GM21576 (cell line): ENCODE results near the gene OTX2.

ENCODE experiments used
- ATAC-seq: cut with Tn5 transposase; IDR thresholded peaks from one replicate; pipeline ENCODE4 v1.9.1; 2021; ENCODE audit warnings: mild to moderate bottlenecking, moderate library complexity; ENCODE audit not compliant: unreplicated experiment

The OTX2 gene

DNA sequence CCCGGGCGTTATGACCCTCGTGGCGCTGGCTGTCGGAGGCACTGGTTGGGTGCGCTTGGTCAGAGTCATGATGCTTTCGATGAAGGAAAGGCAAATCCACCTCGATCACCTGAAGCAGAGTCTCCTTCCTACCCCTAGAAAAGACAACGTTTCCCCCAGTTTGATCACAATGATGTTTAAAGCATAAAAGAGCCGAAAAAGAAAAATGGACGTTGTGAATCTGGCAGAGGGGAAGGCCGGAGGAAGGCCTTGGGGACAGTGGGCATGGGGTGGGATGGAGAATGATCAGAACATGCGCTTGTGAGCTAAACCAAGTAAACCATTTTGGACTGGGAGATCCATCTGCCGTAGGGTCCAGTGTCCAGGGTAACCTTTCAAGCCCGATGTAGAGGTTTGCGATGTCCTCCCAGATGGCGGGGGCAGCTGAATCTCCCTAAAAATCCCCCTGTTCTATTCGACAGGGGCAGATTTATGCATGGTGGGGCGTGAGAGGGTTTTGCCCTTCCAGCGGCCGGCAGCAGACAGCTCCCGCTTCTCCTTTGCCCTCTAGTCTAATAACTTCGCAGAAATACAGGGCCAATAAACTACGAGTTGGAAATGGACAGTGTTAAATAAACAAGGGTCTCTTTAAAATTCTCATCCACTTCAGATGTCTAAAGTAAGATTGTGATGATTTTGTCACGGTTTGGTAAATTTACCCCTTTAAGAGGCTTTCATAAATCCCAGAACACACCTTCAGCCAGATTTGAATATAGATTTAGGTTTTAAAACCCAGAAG is 2.3 kb upstream of the OTX2 start:
- no peak for ATAC-seq

DNA sequence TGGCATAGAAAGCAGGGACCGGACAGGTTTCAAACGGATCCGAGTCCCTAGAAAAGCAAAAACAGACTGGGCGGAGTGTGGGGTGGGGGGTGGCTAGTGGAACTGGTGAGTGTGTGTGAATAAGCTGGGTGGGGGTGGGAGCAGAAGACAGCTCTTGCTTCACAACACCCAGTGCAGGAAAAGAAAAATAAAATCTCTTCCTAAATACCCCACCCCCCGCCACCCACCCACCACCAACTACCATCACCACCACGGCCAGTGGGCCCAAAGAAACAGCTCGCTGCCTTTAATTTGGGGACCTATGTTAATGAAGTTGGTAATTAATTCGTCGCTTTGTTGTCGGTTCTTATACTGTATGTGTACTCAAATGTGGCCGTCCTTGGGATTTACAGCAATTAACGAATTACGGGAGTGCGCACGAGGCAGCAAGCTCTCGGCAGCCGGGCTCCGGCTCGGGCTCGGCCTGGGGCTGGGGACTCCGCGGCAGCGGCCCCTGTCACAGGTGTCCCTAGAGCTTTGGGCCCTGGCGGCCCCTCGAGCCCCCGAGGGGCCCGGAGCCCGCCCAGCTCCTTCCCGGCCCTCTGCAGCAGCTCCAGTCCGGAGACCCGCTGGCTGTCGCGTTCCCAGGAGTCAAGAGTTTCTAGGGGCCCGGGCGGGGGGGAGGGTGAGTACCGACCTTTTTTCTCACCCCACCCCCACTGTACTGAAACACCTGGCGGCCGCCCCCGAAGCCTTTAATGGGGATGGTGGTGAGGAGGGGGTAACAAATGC is 1.5 kb upstream of the OTX2 start:
- ATAC-seq: no peak

DNA sequence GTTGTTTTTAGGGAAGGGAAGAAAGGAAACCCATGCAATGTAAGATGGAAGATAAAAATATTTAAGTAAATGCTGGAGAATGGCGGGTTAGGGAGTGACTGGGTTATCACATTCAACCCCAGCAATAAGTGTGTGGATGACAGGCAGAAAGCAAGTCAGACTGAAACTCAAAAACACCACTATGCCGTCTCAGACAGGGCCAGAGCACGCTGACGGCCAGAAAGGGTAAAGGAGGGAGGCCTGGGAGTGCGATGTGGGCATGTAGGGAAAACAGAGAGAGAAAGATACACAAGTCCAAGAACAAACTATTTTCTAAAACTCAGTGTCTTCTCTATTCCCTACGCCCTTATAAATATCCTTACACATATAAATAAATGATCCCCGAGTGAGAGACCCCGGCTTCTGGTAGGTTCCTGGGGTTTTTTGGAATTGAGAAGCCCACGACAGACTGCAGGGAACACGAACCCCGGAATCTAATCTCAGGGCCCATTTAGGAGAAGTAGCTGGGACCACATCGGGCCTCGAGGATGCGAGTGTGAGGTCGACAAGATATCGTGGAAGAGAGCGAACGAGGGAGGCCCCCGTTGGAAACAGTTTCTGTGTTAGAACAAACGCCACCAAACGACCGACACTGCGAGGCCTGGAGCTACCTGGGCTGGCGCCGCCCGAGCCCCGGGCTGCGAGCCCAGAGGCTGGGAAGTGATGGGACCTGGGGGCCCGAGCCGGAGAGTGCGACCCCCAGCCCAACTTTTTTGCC is 735 bp upstream of the OTX2 start:
- ATAC-seq: no peak

DNA sequence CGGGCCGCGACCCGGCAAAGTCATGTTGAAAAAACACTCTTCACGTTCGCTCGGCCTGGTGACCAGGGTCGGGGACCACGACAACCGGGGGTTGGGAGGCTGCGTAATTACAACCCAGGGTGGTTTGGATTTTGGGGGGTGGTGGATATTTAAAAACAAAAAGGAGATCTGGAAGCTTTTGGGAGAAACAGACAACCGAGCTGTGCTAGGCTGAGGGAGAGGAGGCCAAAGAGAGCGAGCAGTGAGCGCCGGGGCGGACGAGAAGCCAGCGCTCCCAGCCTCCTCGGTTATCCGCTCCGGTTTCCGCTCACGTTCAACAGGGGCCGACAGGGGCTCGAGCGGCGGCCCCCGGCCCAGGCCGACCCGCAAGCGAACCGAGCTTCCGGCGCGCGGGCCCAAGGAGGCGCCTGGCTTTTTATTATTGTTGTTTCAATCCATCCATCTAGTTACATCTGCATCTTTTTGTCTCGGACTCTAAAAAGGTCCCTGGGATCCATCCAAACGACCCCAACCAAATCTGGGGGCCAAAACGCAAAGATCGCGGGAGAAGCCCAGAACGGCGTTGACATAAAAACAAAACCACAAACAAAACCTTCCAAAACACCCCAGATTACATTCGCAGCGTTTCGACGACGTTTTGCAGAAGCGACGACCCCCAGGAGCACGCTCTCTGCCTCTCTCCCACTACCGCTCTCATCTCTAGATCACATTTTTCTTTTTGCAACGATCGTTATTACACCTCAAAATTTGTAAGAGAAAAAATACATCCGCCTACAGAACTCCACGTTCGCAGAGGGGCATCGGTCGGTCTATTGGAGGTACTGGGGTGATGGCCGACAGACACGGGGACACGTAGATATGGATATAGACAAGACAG is 771 bp downstream of the OTX2 start:
- no peak for ATAC-seq

GRCh38 chr14:56808383-56809269 is 1.7 kb downstream of the OTX2 start:
- no peak for ATAC-seq

- ATAC-seq: no peak
Observed at GRCh38 chr14:56808110-56808382, 2.2 kb downstream of the OTX2 start.

- no peak for ATAC-seq
Observed at GRCh38 chr14:56807386-56808109, 2.7 kb downstream of the OTX2 start.

DNA sequence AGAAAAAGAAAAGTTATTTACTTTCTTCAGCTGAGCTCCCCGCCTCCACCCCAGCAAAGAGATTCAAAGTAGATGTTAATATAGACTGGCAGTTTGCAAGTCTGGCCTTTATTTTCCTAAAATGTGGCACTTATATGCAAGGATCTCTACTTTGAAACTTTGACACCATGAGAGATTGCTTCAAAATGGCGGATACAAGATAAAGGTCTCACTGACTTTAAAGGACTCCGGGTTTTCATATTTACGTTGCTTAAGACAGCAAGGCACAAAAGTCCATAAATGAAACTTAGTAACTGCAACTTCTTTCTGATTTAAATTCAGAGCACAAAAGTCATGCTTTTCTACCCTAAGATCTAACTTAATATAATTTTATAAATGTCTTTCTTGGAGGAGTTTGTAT is 3.5 kb downstream of the OTX2 start:
- ATAC-seq: no peak

DNA sequence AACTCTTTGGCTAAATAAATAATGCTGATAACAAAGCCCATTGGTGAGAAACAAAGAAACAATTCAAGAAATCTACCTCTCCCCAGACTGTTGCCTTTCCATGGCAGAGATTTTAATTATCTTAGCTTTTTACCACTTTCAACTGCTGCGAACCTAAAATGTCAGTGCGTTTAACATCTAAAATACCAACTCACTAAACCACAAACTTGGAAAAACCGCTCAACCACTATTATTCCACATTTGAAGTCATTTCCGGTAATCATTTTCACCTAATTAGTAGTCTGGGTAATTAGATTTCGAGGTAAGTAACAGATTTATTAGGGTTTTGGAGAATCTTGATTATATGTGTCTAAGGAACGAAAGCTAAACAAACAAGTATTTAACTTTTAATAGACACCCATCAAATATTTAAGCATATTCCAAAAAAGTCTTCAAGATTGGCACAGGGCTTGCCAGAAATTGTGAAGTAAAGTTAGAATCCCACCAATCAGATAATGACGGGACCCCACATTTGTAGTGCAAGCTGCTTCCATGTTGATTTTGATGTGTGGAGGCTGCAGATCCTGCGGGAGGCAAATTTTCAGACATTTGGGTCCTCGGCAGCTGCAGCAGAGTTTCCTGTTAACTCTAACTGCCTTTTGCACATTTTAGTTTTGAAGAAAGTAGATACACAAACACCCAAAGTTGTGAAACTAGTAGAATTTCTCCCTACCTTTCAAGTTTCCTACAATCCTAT is 4.1 kb downstream of the OTX2 start:
- ATAC-seq: no peak

DNA sequence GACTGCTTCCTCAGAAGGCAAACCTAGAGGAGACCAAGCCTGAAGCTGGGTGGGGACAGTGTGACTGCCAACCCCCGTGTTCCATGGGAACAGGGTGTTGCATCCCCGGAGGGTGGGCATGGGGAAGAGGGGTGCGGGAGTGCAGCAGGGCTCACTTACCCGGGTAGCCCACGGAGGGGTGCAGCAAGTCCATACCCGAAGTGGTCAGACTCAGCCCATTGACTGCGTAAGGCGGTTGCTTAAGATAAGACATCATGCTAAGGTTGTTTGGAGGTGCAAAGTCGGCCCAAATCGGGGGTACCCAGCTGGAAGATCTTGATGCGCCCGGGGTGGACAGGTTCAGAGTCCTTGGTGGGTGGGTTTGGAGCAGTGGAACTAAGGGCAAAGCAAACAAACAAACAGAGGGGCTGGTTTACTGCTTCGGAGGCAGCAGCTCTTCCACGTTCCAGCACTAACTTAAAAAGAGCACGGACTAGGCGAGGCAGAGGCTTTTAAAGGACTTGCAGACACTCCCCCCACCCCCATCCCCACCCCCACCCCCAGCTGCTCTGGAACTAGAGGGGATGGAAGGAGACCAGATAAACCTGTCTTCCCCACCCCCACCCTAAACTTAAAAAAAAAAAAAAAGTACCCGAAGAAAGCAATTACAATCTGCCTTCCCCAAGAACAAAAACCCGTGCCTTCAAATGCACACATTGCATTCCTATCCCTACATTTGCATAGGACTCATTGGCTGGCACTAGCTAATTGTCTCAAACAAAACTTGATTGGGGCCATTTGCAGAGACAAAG is 4.9 kb downstream of the OTX2 start:
- ATAC-seq: no peak

DNA sequence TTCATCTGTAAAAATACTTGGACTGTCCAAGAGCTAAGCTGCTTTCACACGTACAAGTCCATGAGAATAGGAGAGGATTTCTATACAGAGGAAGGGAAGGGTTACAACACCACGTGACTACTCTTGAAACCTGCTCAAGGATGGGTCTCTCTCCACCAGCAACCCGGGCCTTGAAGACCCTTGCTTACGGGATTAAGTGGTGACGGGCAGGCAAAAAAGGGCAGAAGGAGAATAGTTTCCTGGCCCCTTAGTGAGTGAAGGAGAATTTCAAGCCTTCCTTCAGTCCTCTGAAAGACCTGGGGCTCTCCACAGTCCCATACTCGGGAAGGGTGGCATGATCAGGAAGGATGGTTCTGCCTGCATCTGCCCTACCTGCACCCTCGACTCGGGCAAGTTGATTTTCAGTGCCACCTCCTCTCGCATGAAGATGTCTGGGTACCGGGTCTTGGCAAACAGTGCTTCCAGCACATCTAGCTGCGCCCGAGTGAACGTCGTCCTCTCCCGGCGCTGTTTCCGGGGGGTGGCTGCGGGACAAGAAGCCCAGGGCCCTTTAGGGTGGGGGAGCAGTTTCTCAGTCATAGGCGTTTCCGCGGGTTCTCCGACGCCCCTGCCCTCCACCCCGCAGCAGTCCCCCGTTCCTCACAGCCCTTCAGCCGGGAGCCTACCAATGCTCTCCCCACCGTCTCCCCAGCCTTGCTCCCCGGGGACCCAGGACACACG is 6.3 kb downstream of the OTX2 start:
- ATAC-seq: no peak

GRCh38 chr14:56801920-56802319 is 8.4 kb downstream of the OTX2 start:
- ATAC-seq: no peak

GRCh38 chr14:56799343-56799645 is 11.0 kb downstream of the OTX2 start:
- ATAC-seq: no peak

- ATAC-seq: no peak
Observed at GRCh38 chr14:56798447-56799342, 11.6 kb downstream of the OTX2 start.

DNA sequence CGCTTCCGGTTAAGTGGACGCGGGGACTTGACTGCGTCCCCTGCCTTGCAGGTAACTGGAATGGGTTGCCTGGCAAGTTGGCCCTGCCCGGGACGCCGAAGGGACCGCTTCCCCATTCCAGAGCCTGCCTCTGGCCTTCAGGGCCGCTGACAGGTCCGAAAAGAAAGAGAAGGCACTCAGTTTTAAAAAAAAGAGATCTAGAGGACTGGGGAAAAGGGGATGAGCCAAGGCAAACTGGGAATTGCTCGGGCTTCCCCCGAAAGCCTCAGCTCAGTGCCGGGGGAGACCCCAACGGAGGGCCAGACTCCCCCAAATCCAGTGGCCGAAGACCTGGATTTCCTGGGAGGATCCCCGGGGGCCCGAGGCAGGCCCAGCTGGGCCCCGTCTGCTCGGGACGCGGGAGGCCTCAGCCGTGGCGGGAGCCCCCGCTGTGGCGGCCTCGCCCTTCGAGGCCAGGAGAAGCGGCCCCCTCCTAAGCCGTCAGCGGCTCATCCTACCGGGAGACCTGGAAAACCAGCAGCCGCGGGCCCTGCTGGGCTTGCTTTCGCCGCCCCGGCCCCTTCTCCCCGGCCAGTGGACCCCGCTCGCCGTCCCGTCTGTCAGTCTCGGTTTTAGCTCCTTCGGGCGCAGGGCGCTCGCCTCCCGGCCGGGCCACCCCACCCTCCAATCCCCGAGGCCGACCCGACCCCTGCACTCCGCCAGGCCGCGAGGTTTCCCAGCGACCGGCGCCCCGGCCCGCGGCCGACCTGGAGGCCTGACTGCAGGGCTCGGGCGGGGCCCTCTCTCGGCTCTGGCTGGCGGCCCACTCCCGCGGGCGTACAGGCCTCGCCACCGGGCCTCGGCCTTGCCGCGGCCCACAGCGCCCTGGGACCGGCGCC is 12.5 kb downstream of the OTX2 start:
- no peak for ATAC-seq
